GM23338 (cell line): Measurements from ENCODE around the gene APCDD1L.

Source experiments
- CREB1 ChIP-seq: fragments of 250-450 bp; sonication (Bioruptor Pico); IDR thresholded peaks from 2 replicates; pipeline ENCODE4 v1.5.0; 2020; ENCODE audit warnings: low read depth, mild to moderate bottlenecking, moderate library complexity
- EZH2 ChIP-seq: fragments of 200-600 bp; sonication (generic); IDR thresholded peaks from one replicate; pipeline ENCODE4 v1.8.0; 2017; ENCODE audit warnings: antibody characterized with exemption, mild to moderate bottlenecking, low read depth; ENCODE audit not compliant: unreplicated experiment
- EZH2phosphoT487 ChIP-seq: fragments of 200-600 bp; sonication (generic); IDR thresholded peaks from one replicate; pipeline ENCODE4 v1.8.1; 2018; ENCODE audit warnings: antibody characterized with exemption; ENCODE audit not compliant: unreplicated experiment
- JUNB ChIP-seq: IDR thresholded peaks from one replicate; pipeline ENCODE4 v1.6.1; 2016; ENCODE audit warnings: antibody characterized with exemption; ENCODE audit not compliant: unreplicated experiment
- NANOG ChIP-seq: IDR thresholded peaks from 2 replicates; pipeline ENCODE4 v1.6.1; 2016; ENCODE audit warnings: antibody characterized with exemption, borderline replicate concordance
- POLR2AphosphoS5 ChIP-seq: IDR thresholded peaks from 2 replicates; pipeline ENCODE4 v1.6.1; 2016; ENCODE audit warnings: antibody characterized with exemption, low read depth
- STAT1 ChIP-seq: IDR thresholded peaks from one replicate; pipeline ENCODE4 v1.6.1; 2016; ENCODE audit warnings: antibody characterized with exemption; ENCODE audit not compliant: unreplicated experiment
- ZNF114 ChIP-seq: fragments of 250-450 bp; sonication (Bioruptor Pico); IDR thresholded peaks from 2 replicates; pipeline ENCODE4 v1.5.0; 2020; ENCODE audit warnings: mild to moderate bottlenecking, moderate library complexity
- ZNF331 ChIP-seq: fragments of 250-450 bp; sonication (Bioruptor Pico); IDR thresholded peaks from 2 replicates; pipeline ENCODE4 v1.5.0; 2020; ENCODE audit warnings: low read depth, mild to moderate bottlenecking, moderate library complexity
- TF ChIP-seq, protein P1 (sequence below), 2 experiments: fragments of 200-600 bp in 1 of 2; sonication (generic) in 1 of 2; conservative IDR thresholded peaks; 2 replicates each; pipeline versions ENCODE4 v1.5.1 to v1.6.1; 2016 to 2017; ENCODE audit warnings: antibody characterized with exemption in 2 of 2, low read depth in 2 of 2, mild to moderate bottlenecking in 2 of 2, moderate library complexity in 1 of 2
- TF ChIP-seq, protein P2 (sequence below): IDR thresholded peaks from 2 replicates; pipeline ENCODE4 v1.6.1; 2016; ENCODE audit warnings: antibody characterized with exemption
- TF ChIP-seq, protein P3 (sequence below): IDR thresholded peaks from one replicate; pipeline ENCODE4 v1.6.1; 2018; ENCODE audit warnings: antibody characterized with exemption; ENCODE audit not compliant: unreplicated experiment
- TF ChIP-seq, protein P4 (sequence below): fragments of 250-450 bp; sonication (Bioruptor Pico); IDR thresholded peaks from 2 replicates; pipeline ENCODE4 v1.5.0; 2020; ENCODE audit warnings: mild to moderate bottlenecking, moderate library complexity

DNA sequence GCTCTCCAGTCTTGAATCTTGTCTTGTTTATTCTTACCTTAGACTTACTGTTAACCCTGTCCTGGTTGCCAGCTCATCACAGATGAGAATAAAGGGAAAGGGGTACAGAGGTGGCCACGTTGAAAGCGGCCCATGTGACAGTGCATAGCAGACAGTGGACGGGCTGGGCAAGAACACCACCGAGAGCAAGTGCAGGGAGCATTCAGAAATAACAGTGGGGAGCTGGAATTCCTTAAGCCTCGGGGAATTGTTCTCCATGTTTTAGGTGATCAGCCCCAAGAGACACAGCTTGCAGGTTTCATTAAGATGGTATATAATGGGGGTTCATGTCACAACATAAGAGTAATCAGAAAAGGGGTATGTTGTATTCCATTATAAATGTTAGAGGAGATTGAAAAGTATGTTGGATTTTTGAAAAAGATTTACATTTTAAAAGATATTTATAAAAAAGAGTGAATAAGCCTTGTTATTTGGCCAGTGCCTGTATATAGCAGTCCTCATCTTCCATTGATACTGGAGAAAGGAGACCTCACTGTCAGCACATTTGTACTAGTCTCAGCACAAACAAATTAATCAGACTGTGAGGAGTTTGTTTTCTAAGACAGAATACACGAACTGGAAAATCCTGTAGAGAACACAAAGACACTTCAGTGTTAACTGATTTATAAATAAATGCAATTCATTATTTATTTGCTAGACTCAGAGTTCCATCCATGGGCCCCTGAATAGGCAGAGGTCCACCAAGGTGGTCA is 90.8 kb downstream of the APCDD1L start:
- TF ChIP-seq, protein P1, sequence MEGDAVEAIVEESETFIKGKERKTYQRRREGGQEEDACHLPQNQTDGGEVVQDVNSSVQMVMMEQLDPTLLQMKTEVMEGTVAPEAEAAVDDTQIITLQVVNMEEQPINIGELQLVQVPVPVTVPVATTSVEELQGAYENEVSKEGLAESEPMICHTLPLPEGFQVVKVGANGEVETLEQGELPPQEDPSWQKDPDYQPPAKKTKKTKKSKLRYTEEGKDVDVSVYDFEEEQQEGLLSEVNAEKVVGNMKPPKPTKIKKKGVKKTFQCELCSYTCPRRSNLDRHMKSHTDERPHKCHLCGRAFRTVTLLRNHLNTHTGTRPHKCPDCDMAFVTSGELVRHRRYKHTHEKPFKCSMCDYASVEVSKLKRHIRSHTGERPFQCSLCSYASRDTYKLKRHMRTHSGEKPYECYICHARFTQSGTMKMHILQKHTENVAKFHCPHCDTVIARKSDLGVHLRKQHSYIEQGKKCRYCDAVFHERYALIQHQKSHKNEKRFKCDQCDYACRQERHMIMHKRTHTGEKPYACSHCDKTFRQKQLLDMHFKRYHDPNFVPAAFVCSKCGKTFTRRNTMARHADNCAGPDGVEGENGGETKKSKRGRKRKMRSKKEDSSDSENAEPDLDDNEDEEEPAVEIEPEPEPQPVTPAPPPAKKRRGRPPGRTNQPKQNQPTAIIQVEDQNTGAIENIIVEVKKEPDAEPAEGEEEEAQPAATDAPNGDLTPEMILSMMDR (conservative IDR thresholded peaks at IDR 0.05; ENCODE audit: low read depth in 2 of 2) = no peak
- TF ChIP-seq CREB1 (CRISPR knock-in tag) (no peak), POLR2AphosphoS5 (no peak), EZH2 (no peak), NANOG (no peak), JUNB (no peak), EZH2phosphoT487 (no peak), ZNF331 (CRISPR knock-in tag) (no peak), ZNF114 (no peak), STAT1 (no peak)
- TF ChIP-seq, protein P2, sequence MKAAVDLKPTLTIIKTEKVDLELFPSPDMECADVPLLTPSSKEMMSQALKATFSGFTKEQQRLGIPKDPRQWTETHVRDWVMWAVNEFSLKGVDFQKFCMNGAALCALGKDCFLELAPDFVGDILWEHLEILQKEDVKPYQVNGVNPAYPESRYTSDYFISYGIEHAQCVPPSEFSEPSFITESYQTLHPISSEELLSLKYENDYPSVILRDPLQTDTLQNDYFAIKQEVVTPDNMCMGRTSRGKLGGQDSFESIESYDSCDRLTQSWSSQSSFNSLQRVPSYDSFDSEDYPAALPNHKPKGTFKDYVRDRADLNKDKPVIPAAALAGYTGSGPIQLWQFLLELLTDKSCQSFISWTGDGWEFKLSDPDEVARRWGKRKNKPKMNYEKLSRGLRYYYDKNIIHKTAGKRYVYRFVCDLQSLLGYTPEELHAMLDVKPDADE = no peak
- TF ChIP-seq, protein P3, sequence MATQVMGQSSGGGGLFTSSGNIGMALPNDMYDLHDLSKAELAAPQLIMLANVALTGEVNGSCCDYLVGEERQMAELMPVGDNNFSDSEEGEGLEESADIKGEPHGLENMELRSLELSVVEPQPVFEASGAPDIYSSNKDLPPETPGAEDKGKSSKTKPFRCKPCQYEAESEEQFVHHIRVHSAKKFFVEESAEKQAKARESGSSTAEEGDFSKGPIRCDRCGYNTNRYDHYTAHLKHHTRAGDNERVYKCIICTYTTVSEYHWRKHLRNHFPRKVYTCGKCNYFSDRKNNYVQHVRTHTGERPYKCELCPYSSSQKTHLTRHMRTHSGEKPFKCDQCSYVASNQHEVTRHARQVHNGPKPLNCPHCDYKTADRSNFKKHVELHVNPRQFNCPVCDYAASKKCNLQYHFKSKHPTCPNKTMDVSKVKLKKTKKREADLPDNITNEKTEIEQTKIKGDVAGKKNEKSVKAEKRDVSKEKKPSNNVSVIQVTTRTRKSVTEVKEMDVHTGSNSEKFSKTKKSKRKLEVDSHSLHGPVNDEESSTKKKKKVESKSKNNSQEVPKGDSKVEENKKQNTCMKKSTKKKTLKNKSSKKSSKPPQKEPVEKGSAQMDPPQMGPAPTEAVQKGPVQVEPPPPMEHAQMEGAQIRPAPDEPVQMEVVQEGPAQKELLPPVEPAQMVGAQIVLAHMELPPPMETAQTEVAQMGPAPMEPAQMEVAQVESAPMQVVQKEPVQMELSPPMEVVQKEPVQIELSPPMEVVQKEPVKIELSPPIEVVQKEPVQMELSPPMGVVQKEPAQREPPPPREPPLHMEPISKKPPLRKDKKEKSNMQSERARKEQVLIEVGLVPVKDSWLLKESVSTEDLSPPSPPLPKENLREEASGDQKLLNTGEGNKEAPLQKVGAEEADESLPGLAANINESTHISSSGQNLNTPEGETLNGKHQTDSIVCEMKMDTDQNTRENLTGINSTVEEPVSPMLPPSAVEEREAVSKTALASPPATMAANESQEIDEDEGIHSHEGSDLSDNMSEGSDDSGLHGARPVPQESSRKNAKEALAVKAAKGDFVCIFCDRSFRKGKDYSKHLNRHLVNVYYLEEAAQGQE = no peak
- TF ChIP-seq, protein P4, sequence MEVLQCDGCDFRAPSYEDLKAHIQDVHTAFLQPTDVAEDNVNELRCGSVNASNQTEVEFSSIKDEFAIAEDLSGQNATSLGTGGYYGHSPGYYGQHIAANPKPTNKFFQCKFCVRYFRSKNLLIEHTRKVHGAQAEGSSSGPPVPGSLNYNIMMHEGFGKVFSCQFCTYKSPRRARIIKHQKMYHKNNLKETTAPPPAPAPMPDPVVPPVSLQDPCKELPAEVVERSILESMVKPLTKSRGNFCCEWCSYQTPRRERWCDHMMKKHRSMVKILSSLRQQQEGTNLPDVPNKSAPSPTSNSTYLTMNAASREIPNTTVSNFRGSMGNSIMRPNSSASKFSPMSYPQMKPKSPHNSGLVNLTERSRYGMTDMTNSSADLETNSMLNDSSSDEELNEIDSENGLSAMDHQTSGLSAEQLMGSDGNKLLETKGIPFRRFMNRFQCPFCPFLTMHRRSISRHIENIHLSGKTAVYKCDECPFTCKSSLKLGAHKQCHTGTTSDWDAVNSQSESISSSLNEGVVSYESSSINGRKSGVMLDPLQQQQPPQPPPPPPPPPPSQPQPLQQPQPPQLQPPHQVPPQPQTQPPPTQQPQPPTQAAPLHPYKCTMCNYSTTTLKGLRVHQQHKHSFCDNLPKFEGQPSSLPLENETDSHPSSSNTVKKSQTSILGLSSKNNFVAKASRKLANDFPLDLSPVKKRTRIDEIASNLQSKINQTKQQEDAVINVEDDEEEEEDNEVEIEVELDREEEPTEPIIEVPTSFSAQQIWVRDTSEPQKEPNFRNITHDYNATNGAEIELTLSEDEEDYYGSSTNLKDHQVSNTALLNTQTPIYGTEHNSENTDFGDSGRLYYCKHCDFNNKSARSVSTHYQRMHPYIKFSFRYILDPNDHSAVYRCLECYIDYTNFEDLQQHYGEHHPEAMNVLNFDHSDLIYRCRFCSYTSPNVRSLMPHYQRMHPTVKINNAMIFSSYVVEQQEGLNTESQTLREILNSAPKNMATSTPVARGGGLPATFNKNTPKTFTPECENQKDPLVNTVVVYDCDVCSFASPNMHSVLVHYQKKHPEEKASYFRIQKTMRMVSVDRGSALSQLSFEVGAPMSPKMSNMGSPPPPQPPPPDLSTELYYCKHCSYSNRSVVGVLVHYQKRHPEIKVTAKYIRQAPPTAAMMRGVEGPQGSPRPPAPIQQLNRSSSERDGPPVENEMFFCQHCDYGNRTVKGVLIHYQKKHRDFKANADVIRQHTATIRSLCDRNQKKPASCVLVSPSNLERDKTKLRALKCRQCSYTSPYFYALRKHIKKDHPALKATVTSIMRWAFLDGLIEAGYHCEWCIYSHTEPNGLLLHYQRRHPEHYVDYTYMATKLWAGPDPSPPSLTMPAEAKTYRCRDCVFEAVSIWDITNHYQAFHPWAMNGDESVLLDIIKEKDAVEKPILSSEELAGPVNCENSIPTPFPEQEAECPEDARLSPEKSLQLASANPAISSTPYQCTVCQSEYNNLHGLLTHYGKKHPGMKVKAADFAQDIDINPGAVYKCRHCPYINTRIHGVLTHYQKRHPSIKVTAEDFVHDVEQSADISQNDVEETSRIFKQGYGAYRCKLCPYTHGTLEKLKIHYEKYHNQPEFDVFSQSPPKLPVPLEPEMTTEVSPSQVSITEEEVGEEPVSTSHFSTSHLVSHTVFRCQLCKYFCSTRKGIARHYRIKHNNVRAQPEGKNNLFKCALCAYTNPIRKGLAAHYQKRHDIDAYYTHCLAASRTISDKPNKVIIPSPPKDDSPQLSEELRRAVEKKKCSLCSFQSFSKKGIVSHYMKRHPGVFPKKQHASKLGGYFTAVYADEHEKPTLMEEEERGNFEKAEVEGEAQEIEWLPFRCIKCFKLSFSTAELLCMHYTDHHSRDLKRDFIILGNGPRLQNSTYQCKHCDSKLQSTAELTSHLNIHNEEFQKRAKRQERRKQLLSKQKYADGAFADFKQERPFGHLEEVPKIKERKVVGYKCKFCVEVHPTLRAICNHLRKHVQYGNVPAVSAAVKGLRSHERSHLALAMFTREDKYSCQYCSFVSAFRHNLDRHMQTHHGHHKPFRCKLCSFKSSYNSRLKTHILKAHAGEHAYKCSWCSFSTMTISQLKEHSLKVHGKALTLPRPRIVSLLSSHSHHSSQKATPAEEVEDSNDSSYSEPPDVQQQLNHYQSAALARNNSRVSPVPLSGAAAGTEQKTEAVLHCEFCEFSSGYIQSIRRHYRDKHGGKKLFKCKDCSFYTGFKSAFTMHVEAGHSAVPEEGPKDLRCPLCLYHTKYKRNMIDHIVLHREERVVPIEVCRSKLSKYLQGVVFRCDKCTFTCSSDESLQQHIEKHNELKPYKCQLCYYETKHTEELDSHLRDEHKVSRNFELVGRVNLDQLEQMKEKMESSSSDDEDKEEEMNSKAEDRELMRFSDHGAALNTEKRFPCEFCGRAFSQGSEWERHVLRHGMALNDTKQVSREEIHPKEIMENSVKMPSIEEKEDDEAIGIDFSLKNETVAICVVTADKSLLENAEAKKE (CRISPR knock-in tag) = no peak
